ENCODE data around the gene HIRIP3. TPM values are rescaled to one million over a fixed set of nuclear protein-coding genes. Genes with fewer than 3 reads are reported as not detected.

The HIRIP3 gene
- total RNA-seq = 4.8 and 5.0 TPM in 2 replicates

GRCh38 chr16:29995324-29995910 lies at the start of gene HIRIP3:
TSS of gene HIRIP3 (minus strand) at chr16:29995617. CDS start at chr16:29995605, 12 bp downstream.

GRCh38 chr16:30030841-30031413 lies 35.5 kb upstream of the HIRIP3 start, which contains the start of gene TLCD3B:
TSS of gene TLCD3B (minus strand) at chr16:30031271. CDS start at chr16:30030527, 744 bp downstream.

GRCh38 chr16:30022887-30023286 lies 27.5 kb upstream of the HIRIP3 start, which contains the start of gene C16orf92:
TSS of gene C16orf92 (plus strand) at chr16:30023198. CDS start at chr16:30023341, 143 bp downstream.

GRCh38 chr16:30010844-30011713 lies 15.7 kb upstream of the HIRIP3 start, which contains the start of gene DOC2A:
TSS of gene DOC2A (minus strand) at chr16:30011027. CDS start at chr16:30010222, 805 bp downstream.

GRCh38 chr16:29995911-29996765 lies 721 bp upstream of the HIRIP3 start, which contains the start of gene INO80E:
TSS of gene INO80E (plus strand) at chr16:29996241. CDS start at chr16:29996311, 70 bp downstream.

GRCh38 chr16:29973384-29974246 lies 21.8 kb downstream of the HIRIP3 start, which contains the start of gene TAOK2:
TSS of gene TAOK2 (plus strand) at chr16:29973868. CDS start at chr16:29977773, 3,905 bp downstream.

GRCh38 chr16:29961479-29962343 lies 33.7 kb downstream of the HIRIP3 start, which contains the start of gene TMEM219:
TSS of gene TMEM219 (plus strand) at chr16:29962079. CDS start at chr16:29963144, 1,065 bp downstream.

Other genes starting within 250 kb of the HIRIP3 start
- not detected in 2 replicates for gene C16orf54, start 249.6 kb downstream of the HIRIP3 start, total RNA-seq
- not detected in 2 replicates for gene ZG16, start 217.4 kb downstream of the HIRIP3 start, total RNA-seq
- 9.8 and 33.5 TPM in 2 replicates for gene KIF22, start 204.9 kb downstream of the HIRIP3 start, total RNA-seq
- 89.4 and 125 TPM in 2 replicates for gene MAZ, start 189.1 kb downstream of the HIRIP3 start, total RNA-seq
- 1.2 and 4.4 TPM in 2 replicates for gene PRRT2, start 183.4 kb downstream of the HIRIP3 start, total RNA-seq
- 16.3 and 18.1 TPM in 2 replicates for gene PAGR1, start 179.5 kb downstream of the HIRIP3 start, total RNA-seq
- 209 and 363 TPM in 2 replicates for gene MVP, start 175.2 kb downstream of the HIRIP3 start, total RNA-seq
- gene CDIPT, start 132.4 kb downstream of the HIRIP3 start, total RNA-seq = 69.5 and 81.7 TPM in 2 replicates
- gene SEZ6L2, start 96.1 kb downstream of the HIRIP3 start, total RNA-seq = 18.4 and 37.0 TPM in 2 replicates
- 8.0 and 12.5 TPM in 2 replicates for gene ASPHD1, start 95.1 kb downstream of the HIRIP3 start, total RNA-seq
- 12.5 and 14.3 TPM in 2 replicates for gene KCTD13, start 69.4 kb downstream of the HIRIP3 start, total RNA-seq
- 63.9 and 76.0 TPM in 2 replicates for gene TMEM219, start 33.5 kb downstream of the HIRIP3 start, total RNA-seq
- gene TAOK2, start 21.7 kb downstream of the HIRIP3 start, total RNA-seq = 53.4 and 72.9 TPM in 2 replicates
- gene INO80E, start 624 bp upstream of the HIRIP3 start, total RNA-seq = 16.9 and 20.3 TPM in 2 replicates
- gene DOC2A, start 15.4 kb upstream of the HIRIP3 start, total RNA-seq = 0.42 TPM in 1 of 2 replicates, not detected in the other
- not detected in 2 replicates for gene C16orf92, start 27.6 kb upstream of the HIRIP3 start, total RNA-seq
- under 0.01 and 0.09 TPM in 2 replicates for gene TLCD3B, start 35.7 kb upstream of the HIRIP3 start, total RNA-seq
- 559 and 1,105 TPM in 2 replicates for gene ALDOA, start 70.1 kb upstream of the HIRIP3 start, total RNA-seq
- 194 and 200 TPM in 2 replicates for gene PPP4C, start 80.4 kb upstream of the HIRIP3 start, total RNA-seq
- gene TBX6, start 96.3 kb upstream of the HIRIP3 start, total RNA-seq = under 0.01 TPM in 1 of 2 replicates, not detected in the other
- 5.9 and 6.6 TPM in 2 replicates for gene YPEL3, start 100.6 kb upstream of the HIRIP3 start, total RNA-seq
- gene GDPD3, start 117.9 kb upstream of the HIRIP3 start, total RNA-seq = 0.59 and 0.78 TPM in 2 replicates
- gene MAPK3, start 127.6 kb upstream of the HIRIP3 start, total RNA-seq = 16.9 and 18.7 TPM in 2 replicates
- 0.59 and 2.4 TPM in 2 replicates for gene CORO1A, start 188.0 kb upstream of the HIRIP3 start, total RNA-seq
- gene BOLA2B, start 198.0 kb upstream of the HIRIP3 start, total RNA-seq = 64.8 and 138 TPM in 2 replicates
- gene SLX1A, start 198.3 kb upstream of the HIRIP3 start, total RNA-seq = 17.3 and 25.8 TPM in 2 replicates
- gene SULT1A3, start 203.6 kb upstream of the HIRIP3 start, total RNA-seq = 3.1 and 3.6 TPM in 2 replicates